HUES6 (cell line): ENCODE results near the gene MTR.
A peak's percentile ranks its signal among the peaks of the same experiment; 100 is the strongest.

Experiments
- H3K27ac ChIP-seq: 2 replicates; pipeline ENCODE4 v1.7.0; 2013; ENCODE audit warnings: low read depth, mild to moderate bottlenecking, low read length, inconsistent platforms
- H3K27me3 ChIP-seq: 2 replicates; pipeline ENCODE4 v1.6.1; 2013; ENCODE audit warnings: low read length; ENCODE audit not compliant: control insufficient read depth, insufficient read depth
- H3K36me3 ChIP-seq: 2 replicates; pipeline ENCODE4 v1.6.1; 2013; ENCODE audit warnings: low read length; ENCODE audit not compliant: control insufficient read depth, insufficient read depth
- H3K4me1 ChIP-seq: 2 replicates; pipeline ENCODE4 v1.6.1; 2013; ENCODE audit warnings: low read length; ENCODE audit not compliant: control insufficient read depth, insufficient read depth
- H3K4me3 ChIP-seq: 2 replicates; pipeline ENCODE4 v1.5.1; 2013; ENCODE audit warnings: low read depth, low read length
- H3K9ac ChIP-seq: one replicate; pipeline ENCODE4 v1.6.1; 2013; ENCODE audit warnings: mild to moderate bottlenecking, low read length
- H3K9me3 ChIP-seq: 2 replicates; pipeline ENCODE4 v1.6.1; 2013; ENCODE audit warnings: low read depth, low read length; ENCODE audit not compliant: control insufficient read depth, insufficient read depth

Gene MTR

DNA sequence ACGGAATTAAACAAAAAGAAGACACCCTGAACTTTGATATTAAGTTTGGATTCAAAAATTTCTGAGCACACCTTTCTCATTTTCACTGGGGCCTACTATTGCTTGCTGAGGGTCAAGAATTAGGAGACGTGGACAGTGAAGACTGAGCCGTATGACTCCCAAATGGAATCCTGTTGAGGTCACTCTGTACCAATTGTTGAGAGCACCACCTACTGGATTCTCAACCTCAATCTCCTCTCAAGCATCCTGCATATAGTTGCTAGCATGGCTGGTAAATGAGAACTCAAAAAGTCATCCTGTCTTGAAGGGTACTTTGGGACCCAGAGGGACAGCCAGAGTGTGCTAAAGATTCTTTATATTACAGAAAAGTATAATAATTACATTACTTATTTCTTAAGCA, 20.2 kb upstream of the MTR start:
- Histone ChIP-seq H3K9me3 (peaks cover 10% of the 10 kb centered on the region), H3K4me1 (no peaks in the 10 kb centered on the region), H3K27me3 (no peaks in the 10 kb centered on the region), H3K4me3 (no peak overlapping the region), H3K27ac (no peak overlapping the region), H3K9ac (no peak overlapping the region), H3K36me3 (no peaks in the 10 kb centered on the region)

DNA sequence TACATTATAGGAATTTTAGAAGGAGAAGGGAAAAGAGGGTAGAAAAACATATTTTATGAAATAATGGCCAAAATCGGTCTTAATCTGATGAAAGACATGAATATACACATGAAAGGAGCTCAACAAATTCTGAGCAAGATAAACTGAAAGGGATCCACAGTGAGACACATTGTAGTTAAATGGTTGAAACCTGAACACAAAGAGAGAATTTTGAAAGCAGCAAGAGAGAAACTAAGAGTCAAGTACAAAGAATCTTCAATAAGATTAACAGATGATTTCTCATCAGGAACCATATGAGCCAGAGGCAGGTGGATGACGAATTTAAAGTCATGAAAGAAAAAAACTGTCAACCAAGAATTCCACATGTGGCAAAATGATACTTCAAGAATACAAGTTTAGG, 15.8 kb upstream of the MTR start:
- Histone ChIP-seq H3K9me3 (peaks cover 10% of the 10 kb centered on the region), H3K27ac (no peak overlapping the region), H3K4me1 (no peaks in the 10 kb centered on the region), H3K4me3 (no peak overlapping the region), H3K36me3 (no peaks in the 10 kb centered on the region), H3K27me3 (no peaks in the 10 kb centered on the region), H3K9ac (no peak overlapping the region)

DNA sequence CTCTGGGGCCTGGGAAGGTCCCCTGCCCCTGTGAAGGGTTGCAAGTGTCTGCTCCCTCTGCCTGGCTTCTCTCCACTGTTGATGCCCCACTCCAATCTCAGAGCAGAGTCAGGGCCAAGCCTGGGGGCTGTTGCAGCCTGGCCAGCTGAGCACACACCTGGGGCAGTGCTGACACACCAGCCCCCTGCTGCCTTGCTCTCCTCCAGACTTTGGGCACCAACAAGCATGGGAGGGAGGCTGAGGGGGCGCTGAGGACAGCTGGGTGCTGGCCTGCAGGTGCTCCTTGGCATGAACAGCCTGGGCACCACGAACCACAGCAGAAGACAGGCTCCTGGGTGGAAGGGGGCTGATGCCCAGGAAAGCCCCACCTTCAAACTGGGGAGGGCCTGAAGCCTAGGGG, 9.6 kb upstream of the MTR start:
- H3K4me1 ChIP-seq, result no peaks in the 10 kb centered on the region
- no peak overlapping the region for H3K27ac ChIP-seq
- H3K9me3 ChIP-seq, result no peaks in the 10 kb centered on the region
- H3K36me3 ChIP-seq, result no peaks in the 10 kb centered on the region
- H3K4me3 ChIP-seq, result no peak overlapping the region
- no peak overlapping the region for H3K9ac ChIP-seq
- H3K27me3 ChIP-seq, result no peaks in the 10 kb centered on the region

DNA sequence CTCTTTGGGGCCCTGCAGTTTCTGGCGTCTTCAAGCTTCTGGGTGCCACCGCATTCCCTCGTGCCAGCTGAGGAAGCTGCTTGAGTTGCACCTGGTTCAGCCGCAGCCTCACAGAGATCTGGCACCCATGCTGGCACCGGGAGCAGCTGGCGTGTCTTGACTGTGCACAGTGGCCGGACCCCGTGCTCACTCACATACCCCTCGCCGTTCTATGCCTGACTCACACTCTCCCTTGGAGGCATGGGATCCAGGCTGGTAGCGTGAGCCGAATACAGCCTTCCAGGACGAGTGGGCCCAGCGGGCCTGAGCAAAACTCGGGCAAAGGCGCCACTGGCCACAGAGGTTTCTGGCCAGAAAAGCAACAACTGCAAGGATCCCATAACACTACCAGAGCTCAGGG, 8.6 kb upstream of the MTR start:
- no peak overlapping the region for H3K27ac ChIP-seq
- H3K4me3 ChIP-seq, result no peak overlapping the region
- H3K4me1 ChIP-seq, result no peaks in the 10 kb centered on the region
- H3K9ac ChIP-seq, result no peak overlapping the region
- no peaks in the 10 kb centered on the region for H3K27me3 ChIP-seq
- H3K9me3 ChIP-seq, result no peaks in the 10 kb centered on the region
- no peaks in the 10 kb centered on the region for H3K36me3 ChIP-seq

DNA sequence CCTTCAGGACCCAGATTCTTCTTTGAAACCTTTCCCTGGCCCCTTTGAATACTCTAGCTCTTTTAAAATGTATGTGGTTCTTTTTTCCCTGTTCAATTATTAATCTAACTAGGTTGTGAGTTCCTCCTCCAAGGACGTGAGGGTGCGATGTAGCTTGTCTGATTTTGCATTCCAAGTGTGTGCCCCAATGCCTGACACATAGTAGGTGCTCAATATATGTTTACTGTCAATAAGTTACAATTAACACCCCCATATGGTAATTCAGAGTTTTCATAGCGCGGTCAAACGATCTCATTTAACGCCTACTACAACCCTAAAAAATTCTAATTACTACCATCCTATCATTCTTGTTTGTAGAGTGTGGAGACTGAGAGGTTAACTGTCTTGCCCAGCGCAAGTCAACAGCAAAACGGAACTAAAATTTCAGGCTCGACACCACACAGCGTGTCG, 482 bp upstream of the MTR start:
- Histone ChIP-seq H3K4me1 (no peaks in the 10 kb centered on the region), H3K36me3 (no peaks in the 10 kb centered on the region), H3K27me3 (peaks cover 4% of the 10 kb centered on the region), H3K27ac (no peak overlapping the region), H3K9ac (no peak overlapping the region), H3K9me3 (no peaks in the 10 kb centered on the region), H3K4me3 (peak overlapping the region; percentile 95)

DNA sequence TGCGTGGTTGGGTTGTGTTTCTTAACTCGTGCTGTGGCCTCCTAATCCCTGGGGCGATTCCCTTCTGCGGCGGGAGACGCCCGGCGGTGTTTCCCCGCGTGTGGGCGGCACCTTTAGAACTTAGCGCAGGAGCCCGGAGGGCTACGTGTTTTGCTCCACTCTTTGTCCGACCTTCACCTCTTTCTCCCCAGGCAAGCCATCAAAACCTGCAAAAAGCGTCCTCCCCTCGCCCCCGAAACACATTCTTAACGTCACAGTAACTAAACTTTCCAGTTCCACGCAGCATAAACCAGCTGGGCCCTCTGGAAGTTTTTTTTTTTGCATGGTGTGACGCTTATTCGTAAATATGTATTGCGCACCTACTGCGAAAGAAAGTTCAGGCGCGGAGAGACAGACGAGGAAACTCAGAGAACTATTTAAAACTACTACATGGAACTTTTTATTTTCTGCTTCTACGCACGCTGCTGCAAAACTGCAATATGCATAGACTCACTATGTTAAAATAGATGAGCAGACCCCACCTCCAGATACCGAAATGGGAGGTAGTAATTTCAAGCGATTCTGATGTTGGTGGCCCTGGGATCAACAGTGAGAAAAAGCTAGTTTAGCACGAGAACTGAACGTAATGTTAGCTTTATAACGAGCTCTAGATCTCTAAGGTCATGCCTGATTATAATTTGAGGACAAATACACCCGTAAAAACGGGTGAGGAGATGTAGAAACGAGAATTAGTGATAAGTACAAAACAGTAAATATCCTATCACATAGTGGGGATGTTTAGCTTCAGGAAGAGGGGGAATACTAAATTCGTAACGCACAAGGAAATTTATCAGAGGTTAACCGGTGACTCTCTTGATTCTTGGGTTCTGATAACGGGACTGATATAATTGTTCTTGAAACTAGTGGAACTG, 920 bp downstream of the MTR start:
- Histone ChIP-seq H3K36me3 (no peaks in the 10 kb centered on the region), H3K27ac (no peak overlapping the region; the same call in 1 of the 2 replicates), H3K4me1 (no peaks in the 10 kb centered on the region), H3K9ac (peak overlapping the region; percentile 85), H3K4me3 (peak overlapping the region; percentile 95), H3K27me3 (peaks cover 4% of the 10 kb centered on the region), H3K9me3 (no peaks in the 10 kb centered on the region)

DNA sequence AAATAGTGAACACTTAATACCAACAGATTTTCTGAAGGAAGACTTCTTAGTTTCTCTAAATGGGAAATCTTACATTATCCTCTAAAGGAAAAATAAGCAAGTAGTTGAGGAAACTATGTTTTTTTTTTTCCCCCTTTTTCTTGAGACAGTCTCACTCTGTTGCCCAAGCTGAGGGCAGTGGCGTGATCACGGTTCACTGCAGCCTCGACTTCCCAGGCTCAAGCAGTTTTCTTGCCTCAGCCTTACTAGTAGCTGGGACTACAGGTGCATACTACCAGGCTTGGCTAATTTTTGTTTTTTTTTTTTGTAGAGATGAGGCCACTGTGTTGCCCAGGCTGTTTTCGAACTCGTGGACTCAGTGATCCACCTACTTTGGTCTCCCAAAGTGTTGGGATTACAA, 3.9 kb downstream of the MTR start:
- Histone ChIP-seq H3K27me3 (no peaks in the 10 kb centered on the region), H3K9me3 (no peaks in the 10 kb centered on the region), H3K4me3 (no peak overlapping the region), H3K27ac (no peak overlapping the region), H3K4me1 (no peaks in the 10 kb centered on the region), H3K9ac (no peak overlapping the region), H3K36me3 (peaks cover 7% of the 10 kb centered on the region)

DNA sequence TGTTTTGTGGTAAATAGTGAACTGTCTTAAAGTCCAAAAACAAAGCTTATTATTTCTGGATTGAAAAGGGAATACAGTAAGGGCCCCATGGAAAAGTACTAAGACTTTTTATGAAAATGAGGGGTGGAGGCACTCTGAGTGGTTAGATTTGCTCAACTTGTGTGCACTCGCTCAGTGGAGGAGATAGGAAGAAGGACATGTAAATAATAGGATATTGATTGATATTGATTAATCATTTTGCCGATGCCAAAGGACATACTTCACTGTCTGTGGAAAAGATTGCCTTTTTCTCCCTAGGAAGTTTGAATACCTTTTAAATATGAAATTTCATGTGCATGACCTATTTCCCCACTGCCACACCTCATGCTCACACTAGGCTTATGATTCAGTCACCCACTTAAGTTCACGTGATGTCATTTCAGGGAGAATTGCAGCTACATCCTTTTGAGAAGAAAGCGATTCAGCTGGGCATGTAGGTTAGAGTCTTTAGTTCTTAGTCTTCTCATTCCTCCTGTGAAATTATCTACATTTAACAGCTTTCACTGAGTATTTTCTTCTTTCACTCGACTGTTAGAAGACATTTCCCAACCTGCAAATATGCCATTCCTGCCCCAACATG, 5.0 kb downstream of the MTR start:
- no peaks in the 10 kb centered on the region for H3K4me1 ChIP-seq
- H3K27me3 ChIP-seq, result no peaks in the 10 kb centered on the region
- H3K27ac ChIP-seq, result no peak overlapping the region
- H3K4me3 ChIP-seq, result no peak overlapping the region
- H3K9ac ChIP-seq, result no peak overlapping the region
- no peaks in the 10 kb centered on the region for H3K9me3 ChIP-seq
- peaks cover 11% of the 10 kb centered on the region for H3K36me3 ChIP-seq

DNA sequence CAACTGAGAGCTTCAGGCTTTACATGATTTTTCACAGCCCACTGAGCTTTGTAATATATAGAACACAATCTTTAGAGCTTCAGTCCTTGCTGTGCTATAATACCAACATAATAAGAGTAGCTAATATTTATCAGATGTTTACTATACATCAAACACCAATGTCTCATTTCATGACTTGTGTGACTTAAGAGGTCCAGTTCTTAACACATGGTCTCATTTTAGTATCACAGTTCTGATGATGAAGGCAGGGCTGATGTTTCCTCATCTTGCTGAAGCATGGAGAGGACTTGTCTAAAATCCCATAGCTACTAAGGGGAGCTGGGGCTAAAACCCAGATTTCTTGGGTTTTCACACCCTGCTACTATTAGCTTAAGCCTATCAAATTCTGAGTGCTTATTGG, 5.5 kb downstream of the MTR start:
- H3K36me3 ChIP-seq, result peaks cover 13% of the 10 kb centered on the region
- no peaks in the 10 kb centered on the region for H3K4me1 ChIP-seq
- no peak overlapping the region for H3K4me3 ChIP-seq
- no peak overlapping the region for H3K27ac ChIP-seq
- no peaks in the 10 kb centered on the region for H3K27me3 ChIP-seq
- H3K9me3 ChIP-seq, result no peaks in the 10 kb centered on the region
- no peak overlapping the region for H3K9ac ChIP-seq

DNA sequence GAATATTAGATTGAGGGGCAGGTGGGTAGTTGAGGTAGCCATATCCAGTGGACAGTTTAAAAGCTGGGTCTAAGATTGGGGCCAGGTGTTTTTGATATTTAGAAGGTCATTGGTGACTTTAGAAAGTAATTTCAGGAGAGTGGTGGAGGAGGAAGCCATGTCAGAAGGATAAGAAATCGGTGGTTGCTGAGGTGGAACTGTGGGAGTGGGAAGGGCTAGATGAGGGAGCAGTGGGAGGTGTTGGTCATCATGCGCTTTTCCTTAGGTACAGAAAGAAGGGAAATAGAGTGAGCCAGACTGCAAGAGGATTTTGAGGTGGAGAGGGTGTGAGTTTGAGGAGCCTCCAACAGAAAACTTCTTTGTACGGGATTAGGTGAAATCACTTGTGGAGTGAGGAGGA, 7.2 kb downstream of the MTR start:
- Histone ChIP-seq H3K4me3 (no peak overlapping the region), H3K36me3 (peaks cover 14% of the 10 kb centered on the region), H3K9me3 (no peaks in the 10 kb centered on the region), H3K27ac (no peak overlapping the region), H3K27me3 (no peaks in the 10 kb centered on the region), H3K9ac (no peak overlapping the region), H3K4me1 (no peaks in the 10 kb centered on the region)

DNA sequence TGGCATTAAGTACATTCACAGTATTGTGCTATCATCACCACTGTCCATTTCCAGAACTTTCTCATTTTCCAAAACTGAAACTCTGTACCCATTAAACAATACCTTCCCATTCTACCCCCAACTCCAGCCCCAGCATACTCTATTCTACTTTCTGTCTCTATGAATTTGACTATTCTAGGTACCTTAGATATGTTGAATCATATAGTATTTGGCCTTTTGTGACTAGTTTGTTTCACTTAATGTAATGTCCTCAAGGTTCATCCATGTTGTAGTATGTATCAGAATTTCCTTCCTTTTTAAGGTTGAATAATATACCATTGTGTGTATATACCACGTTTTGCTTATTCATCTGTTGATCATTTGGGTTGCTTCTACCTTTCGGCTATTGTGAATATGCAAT, 11.5 kb downstream of the MTR start:
- Histone ChIP-seq H3K4me1 (no peaks in the 10 kb centered on the region), H3K36me3 (peaks cover 54% of the 10 kb centered on the region), H3K9me3 (no peaks in the 10 kb centered on the region), H3K27me3 (no peaks in the 10 kb centered on the region), H3K4me3 (no peak overlapping the region), H3K27ac (no peak overlapping the region), H3K9ac (no peak overlapping the region)
